ENCODE results near the gene EZR.

DNA sequence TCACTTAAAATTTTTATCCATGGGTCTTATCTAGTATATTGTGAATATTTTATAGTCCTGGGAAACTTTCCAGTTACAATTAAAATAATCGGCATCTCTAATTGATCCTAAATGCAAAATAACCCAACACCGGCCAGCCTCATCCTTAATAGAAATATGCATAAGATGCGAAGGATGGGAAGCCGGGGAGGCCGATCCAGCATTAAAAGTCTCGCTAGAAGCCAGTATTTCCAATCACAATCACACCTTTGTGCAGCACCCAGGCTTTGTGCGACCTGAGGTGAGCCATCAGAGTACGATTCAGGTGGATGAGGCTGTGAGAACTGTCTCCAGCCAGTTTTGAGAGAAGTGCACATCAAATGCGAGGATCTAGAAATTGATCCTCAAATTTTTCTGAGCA, 65.4 kb downstream of the EZR start:
- TF ChIP-seq, protein P1, sequence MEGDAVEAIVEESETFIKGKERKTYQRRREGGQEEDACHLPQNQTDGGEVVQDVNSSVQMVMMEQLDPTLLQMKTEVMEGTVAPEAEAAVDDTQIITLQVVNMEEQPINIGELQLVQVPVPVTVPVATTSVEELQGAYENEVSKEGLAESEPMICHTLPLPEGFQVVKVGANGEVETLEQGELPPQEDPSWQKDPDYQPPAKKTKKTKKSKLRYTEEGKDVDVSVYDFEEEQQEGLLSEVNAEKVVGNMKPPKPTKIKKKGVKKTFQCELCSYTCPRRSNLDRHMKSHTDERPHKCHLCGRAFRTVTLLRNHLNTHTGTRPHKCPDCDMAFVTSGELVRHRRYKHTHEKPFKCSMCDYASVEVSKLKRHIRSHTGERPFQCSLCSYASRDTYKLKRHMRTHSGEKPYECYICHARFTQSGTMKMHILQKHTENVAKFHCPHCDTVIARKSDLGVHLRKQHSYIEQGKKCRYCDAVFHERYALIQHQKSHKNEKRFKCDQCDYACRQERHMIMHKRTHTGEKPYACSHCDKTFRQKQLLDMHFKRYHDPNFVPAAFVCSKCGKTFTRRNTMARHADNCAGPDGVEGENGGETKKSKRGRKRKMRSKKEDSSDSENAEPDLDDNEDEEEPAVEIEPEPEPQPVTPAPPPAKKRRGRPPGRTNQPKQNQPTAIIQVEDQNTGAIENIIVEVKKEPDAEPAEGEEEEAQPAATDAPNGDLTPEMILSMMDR (IDR thresholded peaks at IDR 0.05) = no peak
- TF ChIP-seq POLR2A (IDR thresholded peaks at IDR 0.05) = no peak
